Endometrium (tissue), 2 donors: Measurements from ENCODE around the gene CLEC16A.

Experiments
- FAIRE-seq: peaks from 2 replicates; lab custom pipeline; 2012; peaks lifted over from hg19 to GRCh38; lab: Jason Lieb, UNC
- donor health status: control.
- donor health status: control.

CLEC16A gene

DNA sequence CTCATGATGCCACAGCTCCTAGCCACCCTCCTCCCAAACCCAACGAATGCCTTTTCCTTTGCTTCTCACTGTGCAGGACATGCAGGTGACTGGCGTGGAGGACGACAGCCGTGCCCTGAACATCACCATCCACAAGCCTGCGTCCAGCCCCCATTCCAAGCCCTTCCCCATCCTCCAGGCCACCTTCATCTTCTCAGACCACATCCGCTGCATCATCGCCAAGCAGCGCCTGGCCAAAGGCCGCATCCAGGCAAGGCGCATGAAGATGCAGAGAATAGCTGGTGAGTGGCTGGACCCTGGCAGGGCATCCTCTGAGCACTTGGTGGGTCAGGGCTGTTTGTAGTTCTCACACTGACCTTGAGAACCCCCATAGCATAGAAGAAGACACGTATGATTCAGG, 179.3 kb downstream of the CLEC16A start:
- no peak for FAIRE-seq

DNA sequence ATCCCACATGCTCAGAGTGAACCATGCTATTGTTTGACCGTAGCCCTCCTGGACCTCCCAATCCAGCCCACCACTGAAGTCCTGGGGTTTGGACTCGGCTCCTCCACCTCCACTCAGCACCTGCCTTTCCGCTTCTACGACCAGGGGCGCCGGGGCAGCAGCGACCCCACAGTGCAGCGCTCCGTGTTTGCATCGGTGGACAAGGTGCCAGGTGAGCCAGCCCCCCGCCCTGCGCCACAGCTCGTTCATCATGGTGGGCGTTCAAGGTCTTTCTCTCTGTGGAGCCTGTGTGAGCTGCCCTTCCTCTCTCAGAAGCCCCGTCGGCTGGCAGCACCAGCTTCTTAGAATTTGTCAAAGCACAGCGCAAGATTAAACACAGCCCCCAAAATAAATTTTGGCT, 181.6 kb downstream of the CLEC16A start:
- FAIRE-seq, result no peak

DNA sequence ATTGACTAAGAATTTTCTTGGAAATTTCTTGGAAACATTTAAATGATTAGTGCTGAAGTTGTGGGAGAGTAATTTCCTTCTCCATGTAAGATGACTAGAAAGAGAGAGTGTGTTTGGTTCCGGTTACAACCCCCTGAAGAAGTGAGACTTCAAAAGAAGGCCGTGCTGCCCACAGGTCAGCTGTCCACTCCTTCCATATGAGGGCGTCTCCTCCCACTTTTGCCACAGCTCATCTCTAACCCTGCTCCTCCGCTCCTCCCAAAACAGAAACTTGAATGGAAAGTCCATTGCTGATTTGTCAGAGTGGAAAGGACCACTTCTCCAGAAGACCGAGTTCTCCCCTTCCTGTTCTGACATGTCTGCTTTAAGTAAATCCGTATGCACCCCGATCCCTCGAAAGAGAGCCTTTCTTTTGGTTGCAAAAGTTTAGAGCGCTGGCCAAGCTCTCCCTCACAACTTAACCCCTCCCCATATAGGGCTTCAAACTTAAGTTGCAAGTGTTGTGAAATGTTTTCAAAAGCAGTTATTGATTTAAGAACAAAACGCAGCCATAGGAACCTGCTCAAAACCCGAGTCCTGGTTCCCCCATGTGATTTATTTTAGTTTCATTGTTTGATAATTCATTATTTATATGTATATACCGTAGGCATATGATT, 182.2 kb downstream of the CLEC16A start:
- no peak for FAIRE-seq

DNA sequence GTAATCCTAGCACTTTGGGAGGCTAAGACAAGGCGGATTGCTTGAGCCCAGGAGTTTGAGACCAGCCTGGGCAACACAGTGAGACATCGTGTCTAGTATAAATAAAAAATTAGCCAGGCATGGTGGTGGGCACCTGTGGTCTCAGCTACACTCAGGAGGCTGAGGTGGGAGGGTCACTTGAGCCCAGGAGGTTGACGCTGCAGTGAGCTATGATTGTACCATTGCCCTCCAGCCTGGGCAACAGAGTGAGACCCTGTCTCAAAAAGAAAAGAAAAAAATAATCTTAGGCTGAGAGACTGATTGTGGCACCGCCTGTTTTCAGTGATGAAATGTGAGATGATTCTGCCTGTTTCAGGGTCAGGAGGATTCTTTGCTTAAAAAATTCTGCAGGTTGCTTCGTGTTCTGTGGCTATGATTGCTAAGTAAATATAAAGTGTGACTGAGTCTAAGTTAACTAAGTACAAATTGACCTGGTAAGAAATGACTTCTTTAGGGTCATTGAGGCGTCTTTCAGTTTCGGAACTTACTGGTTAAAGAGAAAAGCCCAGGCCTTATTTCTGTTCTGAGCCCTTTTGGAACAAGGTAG, 183.3 kb downstream of the CLEC16A start:
- FAIRE-seq, result no peak

DNA sequence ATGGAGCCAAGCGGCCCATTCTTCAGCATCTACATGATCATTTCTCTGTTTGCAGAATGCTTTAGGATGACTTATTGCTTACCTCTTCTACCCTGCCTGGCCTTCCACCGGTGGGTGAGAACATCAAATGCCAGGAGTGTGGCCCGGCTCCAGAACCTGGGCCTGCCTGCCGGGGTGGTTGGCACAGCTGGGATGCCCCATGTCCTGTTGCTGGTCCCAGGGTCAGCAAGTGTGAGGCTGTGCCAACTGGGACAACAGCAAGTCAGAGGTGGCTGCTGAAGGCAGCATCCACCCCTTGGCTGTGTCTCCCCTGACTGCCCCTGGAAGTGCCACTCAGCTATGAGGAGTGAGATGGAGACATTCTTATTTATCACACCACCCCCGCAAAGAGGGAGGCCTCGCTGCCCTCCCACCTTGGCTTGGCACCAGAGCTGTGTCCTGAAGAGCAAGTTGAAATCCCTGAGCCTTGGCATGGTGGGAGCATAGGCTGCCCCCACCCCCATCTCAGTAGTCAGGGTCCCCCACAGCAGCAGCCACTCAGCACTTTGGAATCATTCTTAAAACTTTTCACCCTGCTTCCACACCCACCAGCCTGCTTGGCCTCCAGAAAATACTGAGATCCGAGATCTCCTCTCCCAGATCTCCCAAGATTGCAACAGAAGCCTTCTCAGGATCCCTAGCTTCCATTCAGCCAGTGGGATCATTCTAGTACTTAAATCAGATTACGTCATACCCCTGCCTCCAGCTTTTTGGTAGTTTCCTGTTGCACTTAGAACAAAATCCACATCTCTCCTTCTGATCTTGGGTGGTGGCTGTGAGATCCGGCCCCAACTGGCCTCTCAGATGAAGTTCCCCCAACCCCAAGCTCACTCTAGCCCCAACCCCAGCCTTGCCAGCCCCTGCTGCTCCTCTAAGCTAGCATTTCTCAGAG, 184.1 kb downstream of the CLEC16A start:
- FAIRE-seq, result no peak

DNA sequence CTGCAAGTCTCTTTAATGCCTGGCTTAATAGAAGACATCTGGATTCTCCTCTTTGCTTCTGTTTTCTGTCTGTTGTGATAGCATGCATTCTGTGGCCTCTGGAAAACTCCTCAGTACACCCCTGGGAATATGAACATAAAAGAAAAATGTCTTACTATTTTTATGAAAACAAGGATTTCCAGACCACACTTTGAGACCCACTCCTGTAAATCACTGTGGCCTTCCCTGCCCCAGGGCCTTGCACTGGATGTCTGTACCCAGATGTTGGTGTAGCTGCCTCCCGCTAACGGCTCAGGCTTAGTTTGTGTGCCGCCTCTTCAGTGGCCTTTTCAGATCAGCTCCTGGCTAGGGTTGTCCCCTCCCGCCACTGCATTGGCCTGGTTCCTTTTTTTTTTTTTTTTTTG, 185.0 kb downstream of the CLEC16A start:
- peak; percentile 90 for FAIRE-seq

DNA sequence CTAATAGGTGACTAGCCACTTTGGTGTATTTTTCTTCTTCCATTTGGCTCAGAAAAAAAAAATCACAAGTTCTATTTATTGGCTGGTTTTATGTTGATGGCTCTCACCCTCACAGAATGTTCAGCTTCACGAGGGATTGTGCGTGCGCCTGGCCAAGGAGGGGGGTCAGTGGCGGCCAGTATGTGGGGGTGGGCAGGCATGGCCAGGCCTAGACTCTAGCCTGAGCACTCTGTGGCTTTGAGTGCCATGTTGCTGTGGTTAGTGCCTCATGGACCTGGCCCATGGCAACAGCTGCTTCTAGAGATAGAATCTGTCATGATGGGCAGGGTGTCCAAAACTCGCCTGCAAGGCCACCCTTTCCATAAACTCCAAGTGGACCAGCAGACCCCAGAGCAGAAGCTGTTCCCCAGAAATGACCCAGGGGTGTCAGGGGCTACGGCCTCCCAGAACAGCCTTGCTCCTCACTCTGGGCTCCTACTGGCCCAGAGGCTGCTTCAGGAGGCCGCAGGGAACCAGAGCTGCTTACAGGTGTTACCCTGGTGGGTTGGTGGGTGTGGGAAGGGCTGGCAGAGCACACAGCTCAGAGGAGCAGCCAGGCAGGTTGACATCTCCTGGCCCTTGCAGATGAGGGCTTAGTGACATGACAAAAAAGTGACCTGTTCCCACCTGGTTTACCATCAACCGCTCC, 186.8 kb downstream of the CLEC16A start:
- no peak for FAIRE-seq

DNA sequence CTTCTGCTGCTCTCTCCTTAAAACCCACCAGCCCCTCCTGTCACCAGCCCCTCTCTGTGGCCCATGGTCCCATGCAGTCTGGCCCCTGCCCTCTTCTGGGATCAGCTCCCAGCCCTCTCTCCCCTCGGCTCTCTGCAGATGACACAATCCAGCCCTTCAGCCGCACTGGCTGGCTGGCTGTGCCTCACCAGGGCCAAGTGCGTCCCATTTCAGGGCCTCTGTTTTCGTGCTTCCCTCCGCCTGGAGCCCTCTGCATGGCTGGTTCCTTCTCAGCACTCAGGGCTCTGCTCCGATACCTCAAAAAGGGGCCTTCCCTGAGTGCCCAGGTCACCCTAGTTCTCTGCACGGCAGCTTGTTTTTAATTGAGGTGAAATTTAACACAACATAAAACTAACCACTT, 187.3 kb downstream of the CLEC16A start:
- FAIRE-seq, result no peak

DNA sequence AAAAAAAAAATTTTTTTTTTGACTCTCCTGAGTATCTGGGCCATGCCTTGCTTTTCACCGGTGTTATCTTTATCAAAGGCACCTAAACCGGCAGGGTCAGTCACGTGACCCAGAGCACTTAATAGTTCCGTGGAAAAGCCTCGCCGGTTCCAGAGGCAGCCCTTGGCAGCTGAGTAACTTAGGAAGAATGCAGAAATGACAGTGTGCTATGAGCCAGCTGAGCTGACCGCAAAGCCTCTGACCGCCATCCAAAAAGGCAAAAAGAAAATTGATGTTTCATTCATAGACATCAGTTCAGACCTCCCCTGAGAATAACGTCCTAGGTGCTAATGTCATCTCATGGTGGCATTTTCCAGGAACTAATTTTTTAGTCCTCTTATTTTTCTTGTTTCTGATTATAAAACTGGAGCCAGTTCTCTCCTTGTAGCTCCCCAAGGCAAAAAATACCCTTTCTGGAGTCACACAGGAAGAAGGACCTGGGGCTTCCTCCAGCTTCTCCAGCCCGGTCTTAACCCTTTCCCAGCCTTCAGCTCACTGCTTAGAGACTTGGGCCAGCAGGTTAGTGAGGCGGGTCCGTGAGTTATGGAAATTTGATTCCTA, 189.1 kb downstream of the CLEC16A start:
- FAIRE-seq, result no peak

DNA sequence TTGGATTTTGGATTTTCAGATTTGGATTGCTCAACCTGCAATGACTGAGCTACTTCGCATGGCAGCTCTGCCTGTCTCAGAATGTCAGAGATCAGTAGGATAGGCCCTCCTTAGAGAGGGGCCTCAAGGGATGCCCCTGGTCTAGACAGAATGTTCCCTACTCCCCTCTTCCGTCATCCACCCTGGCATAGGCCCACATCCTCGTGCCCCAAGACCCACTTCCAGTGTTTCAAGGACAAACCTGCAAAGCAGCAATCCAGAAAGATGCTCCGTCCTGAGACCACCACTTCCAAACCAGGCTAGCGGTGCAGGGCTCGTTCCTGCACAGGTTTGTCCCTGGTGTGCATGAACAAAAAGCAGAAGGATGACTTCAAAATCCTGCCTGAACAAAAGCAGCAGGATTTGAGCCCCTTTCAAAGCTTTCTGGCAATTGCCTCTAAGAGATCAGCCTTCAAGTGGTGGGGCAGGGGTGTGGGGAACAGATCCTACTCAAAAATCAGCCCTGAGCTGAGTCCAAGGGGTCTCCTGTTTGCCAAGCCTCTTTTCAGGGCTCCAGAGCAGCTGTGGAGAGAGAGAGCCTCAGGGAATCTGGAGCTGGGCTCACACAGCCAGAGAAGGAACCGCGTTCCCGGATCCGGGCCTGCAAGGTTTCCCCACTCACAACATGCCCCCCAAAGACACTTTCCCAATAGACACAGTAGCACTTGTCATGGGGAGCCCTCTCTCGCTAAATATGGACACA, 190.5 kb downstream of the CLEC16A start:
- no peak for FAIRE-seq

DNA sequence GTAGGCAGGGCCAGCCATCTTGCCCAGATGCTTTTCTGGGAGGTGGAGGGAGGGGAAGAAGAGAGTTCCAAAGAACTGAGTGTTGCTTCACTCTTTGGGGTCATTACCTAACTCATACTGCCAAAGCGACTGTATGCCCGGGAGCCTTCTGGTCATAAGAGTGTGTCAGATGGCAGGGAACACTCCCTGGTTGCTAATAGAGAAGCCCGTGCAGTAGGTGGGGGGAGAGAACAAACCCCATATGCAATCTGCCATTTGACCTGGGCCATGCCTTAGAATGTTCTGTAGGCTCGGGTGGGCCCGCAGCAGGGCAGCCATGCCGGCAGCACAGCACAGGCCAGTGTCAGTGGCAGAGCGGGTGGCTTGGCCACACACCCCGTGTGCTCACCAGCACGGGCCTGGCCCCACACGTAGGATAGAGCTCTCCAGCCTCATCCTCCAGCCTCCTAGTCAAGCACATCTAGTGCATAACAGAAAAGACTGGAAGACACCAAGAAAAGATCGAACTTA, 191.2 kb downstream of the CLEC16A start:
- no peak for FAIRE-seq

DNA sequence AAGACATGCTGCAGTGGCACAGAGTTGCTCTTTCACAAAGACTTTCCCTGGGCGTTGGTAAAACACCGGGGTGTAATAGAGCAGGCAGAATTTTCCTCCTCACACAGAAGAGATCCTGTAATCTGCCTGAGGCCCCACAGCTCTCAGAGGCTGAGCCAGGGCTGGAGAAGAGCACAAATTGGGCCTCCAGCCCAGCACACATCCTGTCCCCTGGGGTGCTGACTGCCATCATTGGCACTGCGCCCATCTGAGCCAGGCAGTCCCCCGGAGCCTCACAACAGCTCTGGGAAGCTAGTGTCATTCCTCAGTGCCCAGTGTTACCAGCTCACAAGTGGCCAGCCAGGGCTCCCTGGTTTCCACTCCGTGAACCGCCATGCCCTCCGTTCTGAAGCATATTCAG, 192.2 kb downstream of the CLEC16A start:
- no peak for FAIRE-seq

DNA sequence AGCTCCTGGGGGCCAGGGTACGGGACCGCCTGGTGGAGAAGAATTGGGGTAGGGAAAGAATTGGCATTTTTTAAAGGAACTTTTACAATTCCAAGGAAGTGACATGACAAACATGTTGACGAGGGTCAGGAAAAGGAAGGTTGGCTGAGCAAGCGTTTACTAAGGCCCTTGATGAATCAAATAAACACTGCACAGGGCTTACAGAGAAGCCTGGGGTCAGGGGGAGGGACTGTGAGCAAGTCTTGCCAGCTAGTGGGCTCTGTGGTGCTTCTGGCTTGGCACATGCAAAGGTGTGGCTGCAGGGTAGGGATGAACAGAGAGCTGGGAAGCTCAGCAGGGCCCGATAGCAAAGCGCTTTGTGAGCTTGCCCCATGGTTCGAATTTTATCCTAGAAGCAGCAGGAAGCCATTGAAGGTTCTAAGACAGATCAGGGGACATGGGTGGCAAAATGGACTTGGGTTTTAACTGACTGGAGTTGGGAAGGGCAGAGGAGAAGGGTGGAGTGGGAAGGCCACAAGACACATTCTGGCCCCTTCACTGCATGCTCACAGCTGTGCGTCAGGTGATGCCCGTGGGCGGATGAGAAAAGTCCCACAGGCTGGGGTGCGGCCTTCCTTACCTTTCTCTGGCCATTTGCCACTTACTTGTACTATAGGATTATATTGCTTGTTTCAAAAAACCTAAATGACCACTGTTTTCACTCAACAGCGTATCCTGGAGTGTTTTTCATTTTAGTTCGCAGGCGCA, 193.8 kb downstream of the CLEC16A start:
- no peak for FAIRE-seq

DNA sequence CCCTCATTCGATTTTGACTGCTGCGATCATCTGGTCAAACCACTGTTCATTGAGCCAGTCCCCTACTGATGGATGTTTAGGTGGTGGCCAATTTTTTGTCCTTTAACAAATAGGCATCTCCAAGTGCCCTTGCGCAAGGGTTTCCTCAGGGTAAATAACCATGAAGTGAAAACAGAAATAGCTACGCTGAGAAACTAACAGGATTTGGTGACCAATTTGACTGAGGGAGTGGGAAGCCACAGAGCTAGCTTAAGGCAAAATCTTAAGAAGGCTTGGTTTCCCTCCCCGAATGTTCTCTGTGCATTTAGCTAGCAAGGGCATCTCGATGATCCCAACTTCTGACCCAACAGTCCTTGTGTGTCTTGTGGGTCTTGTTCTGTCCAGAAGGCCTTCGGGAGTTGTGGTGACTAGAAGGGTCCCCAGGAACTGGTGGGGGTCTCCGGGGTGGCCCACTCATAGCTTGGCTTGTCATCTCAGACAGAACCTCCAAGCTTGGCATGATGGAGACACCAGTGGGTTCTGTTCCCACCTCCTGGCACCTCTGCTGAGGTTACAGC, 194.5 kb downstream of the CLEC16A start:
- no peak for FAIRE-seq

DNA sequence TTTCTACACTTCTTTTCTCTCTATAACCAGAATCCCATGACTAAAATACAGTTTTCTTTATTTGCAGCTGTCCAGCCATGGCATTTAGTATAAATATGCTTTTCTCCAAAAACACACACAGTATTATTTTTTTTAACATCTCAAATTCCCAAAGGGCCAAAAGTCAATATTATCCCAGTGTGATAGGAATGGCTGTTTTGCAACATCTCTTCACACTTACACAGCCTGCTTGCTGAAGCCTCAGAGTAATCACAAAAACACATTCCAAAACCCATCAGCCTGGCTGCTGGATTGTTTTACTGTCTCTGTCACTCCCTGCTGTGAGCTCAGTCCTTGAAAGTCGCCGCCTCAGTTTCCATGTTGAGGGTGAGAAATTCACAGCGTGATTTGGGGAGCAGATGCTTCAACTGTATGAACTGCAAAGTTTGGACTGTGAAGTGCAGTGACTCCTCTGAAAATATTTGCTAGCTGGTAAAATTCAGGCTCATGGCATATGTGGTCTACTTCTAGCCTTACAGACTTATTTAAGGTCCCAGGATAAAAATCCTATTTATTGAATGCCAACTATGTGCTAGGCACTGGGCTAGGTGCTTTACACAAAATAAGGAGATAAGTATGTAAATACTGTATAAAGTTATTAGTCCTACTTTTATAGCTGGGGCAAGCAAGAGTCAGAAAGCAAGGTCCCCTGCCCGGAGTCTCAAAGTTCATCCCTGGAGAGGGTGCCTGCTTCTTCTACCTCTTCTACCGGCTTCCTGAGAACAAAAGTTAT, 195.1 kb downstream of the CLEC16A start:
- no peak for FAIRE-seq

DNA sequence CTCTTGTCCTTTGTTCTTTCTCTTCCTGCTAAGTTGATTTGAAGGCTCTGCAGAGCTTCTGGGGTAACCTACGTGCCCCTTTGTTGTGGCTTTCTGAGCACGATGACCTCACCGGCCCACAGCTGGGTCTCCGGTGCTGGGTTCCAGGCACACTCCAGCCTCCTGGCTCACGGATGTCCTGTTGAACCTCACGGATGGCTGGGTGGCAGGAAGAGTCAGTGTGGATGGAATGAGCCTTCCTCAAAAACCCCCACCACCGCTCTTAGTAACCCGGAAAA, 195.7 kb downstream of the CLEC16A start:
- FAIRE-seq, result no peak

DNA sequence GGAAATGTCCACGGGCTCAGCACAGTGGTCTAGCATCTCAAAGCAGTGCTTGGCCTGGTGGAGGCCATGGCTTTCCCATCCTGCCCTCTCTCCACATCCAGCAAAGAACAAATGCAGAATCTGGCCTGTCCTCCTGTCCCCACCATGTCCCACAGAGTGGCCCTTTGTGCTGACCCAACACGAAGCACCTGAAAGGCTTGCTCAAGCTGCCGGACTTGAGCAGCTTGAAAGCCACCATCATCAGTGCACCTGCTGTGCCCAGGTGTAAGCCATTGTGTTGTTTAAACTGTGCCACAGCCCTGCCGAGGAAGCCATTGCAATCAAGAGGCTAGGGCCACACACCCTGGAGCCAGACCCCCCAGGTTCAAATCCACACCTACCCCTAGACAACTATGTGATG, 196.1 kb downstream of the CLEC16A start:
- no peak for FAIRE-seq

DNA sequence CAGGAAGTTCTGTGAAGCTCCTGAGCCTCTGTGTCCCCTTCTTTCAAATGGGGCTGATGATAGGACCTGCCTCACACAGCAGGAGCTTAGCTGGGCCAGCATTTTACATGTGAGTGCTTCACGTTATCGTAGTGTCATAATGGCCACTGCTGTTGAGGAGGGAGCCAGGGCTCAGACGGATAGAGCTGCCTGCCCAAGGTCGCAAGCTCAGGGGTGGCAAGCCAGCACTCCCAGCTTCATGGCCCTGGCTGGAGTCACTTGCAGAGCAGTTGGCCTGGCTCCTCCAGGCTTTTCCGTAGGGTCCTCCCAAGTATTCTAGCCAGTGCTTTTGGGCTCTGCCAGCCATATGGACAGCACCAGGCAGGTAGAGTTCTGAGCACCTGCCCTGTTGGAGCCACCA, 196.5 kb downstream of the CLEC16A start:
- no peak for FAIRE-seq

DNA sequence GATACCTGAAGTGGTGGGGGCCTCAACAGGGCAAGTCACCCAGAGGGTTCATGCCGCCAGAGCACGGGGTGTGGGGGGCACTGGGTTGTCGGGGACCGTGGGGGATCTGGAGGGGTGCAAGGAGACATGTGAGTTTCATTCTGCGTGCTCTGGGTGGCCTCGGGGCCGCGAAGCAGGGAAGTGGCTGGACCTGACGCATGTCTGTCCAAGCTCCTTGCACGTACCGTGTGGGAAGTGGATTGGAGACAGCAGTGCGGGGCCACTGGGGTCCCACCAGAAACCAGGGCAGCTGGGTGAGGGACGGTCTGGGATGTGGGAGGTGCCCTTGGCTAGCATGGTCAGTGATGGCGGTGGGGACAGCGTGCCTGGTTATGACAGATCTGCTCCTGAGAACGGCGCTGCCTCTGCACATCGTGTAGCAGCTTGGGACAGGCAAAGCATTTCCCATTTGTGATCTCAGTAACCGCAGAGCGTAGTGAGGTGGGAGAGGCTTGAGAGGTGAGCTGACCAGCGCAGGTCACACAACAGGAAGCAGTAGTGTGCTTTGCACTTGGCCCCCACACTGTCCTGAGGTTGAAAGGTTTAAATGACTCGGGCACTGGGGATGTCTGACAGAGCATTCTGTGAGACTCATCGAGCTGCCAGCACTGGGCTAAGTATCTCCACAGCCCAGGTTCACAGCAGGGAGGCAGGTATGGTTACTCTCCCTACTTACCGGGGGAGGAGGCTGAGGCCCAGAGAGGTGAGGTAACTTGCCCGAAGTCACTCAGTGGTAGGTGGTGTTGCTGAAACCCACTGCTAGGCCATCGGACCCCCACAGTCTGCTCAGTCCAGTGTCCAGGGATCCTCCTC, 197.3 kb downstream of the CLEC16A start:
- no peak for FAIRE-seq
